H1 (cell line): ENCODE results near the gene RPTOR. TPM values are rescaled to one million over a fixed set of nuclear protein-coding genes. Genes with fewer than 3 reads are reported as not detected.

Experiments
- BACH1 ChIP-seq: IDR thresholded peaks from 2 replicates; pipeline ENCODE4 v1.6.1; 2012; ENCODE audit warnings: low read length, improper control_type of control experiment
- BCL11A ChIP-seq, 2 experiments: IDR thresholded peaks; one replicate each; pipeline ENCODE4 v1.6.1; 2011; ENCODE audit warnings: low read depth in 2 of 2, low read length in 2 of 2, mild to moderate bottlenecking in 2 of 2
- EP300 ChIP-seq, 2 experiments: IDR thresholded peaks; 1 replicate in 1 of 2; 2 replicates in 1 of 2; pipeline ENCODE4 v1.6.1; 2011 to 2012; ENCODE audit warnings: low read depth in 2 of 2, low read length in 2 of 2, mild to moderate bottlenecking in 2 of 2, borderline replicate concordance in 1 of 2, inconsistent platforms in 1 of 2, moderate library complexity in 1 of 2
- NRF1 ChIP-seq: IDR thresholded peaks from 2 replicates; pipeline ENCODE4 v1.6.1; 2011; ENCODE audit warnings: mild to moderate bottlenecking, low read depth, low read length, improper control_type of control experiment
- RBBP5 ChIP-seq: IDR thresholded peaks from 2 replicates; pipeline ENCODE4 v1.7.1; 2012; ENCODE audit warnings: low read depth, mild to moderate bottlenecking, inconsistent platforms, low read length, moderate library complexity, borderline replicate concordance
- RXRA ChIP-seq: IDR thresholded peaks from 2 replicates; pipeline ENCODE4 v1.6.1; 2011; ENCODE audit warnings: low read depth, mild to moderate bottlenecking, low read length, moderate library complexity; ENCODE audit not compliant: insufficient read depth
- SIN3A ChIP-seq, 2 experiments: IDR thresholded peaks in 1 of 2; conservative IDR thresholded peaks in 1 of 2; 2 replicates each; pipeline ENCODE4 v1.6.1; 2011 to 2012; ENCODE audit warnings: low read length in 2 of 2, improper control_type of control experiment in 1 of 2, low read depth in 1 of 2, mild to moderate bottlenecking in 1 of 2
- TEAD4 ChIP-seq: IDR thresholded peaks from 2 replicates; pipeline ENCODE4 v1.6.1; 2012; ENCODE audit warnings: low read depth, low read length, inconsistent platforms, mixed read lengths
- polyA plus RNA-seq, 7 experiments: library from polyadenylated mRNA; depleted of rRNA in 3 of 7; stranded (reverse) in 5 of 7; unstranded in 2 of 7; fragments of >200 nt in 5 of 7; fragments of 200-250 nt in 2 of 7; gene quantifications; 1 replicate in 5 of 7; 2 replicates in 1 of 7; 4 replicates in 1 of 7; pipeline versions ENCODE4 v1.2.1 to v1.2.3, GENCODE V29; 2011 to 2013; ENCODE audit warnings: missing spikeins in 2 of 7, mixed read lengths in 2 of 7
- total RNA-seq: library from RNA; stranded (reverse); fragmentation: NEBNext Ultra II Directional; extraction: Animal tissue kit (Norgen Biotek cat#: 25700); gene quantifications from 2 replicates; pipeline ENCODE4 v1.2.1, GENCODE V29; 2021
- TF ChIP-seq, protein P1 (sequence below): fragments of 300-600 bp; sonication (generic); IDR thresholded peaks from 2 replicates; pipeline ENCODE4 v1.7.1; 2012; ENCODE audit warnings: low read length, moderate library complexity, mild to moderate bottlenecking, inconsistent platforms; ENCODE audit not compliant: insufficient replicate concordance

RPTOR gene
- total and polyA plus RNA-seq, 2 of the 8 experiments (the other 6 are each of a cell fraction or from before 2014, with no cell fraction given): 6.9 to 28.7 TPM

DNA sequence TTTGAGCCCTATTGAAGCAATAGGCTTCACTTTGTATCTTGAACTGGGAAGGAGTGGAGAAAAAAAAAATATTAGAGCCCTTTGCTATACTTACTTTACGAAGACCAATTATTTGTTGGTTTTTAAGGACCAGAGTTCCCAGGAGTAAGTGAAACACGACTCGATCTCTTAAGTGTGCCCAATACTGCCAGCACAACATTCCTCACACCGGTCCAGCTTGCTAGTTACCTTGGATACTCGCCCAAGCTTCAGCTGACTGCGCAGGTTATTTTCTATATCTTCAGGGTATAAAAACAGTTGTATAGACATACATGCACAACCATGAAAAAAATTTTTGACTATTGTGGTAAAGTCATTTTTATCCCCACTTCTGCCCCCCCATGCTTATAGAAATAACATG lies 72.1 kb downstream of the RPTOR start (continued):
- TF ChIP-seq, protein P1, sequence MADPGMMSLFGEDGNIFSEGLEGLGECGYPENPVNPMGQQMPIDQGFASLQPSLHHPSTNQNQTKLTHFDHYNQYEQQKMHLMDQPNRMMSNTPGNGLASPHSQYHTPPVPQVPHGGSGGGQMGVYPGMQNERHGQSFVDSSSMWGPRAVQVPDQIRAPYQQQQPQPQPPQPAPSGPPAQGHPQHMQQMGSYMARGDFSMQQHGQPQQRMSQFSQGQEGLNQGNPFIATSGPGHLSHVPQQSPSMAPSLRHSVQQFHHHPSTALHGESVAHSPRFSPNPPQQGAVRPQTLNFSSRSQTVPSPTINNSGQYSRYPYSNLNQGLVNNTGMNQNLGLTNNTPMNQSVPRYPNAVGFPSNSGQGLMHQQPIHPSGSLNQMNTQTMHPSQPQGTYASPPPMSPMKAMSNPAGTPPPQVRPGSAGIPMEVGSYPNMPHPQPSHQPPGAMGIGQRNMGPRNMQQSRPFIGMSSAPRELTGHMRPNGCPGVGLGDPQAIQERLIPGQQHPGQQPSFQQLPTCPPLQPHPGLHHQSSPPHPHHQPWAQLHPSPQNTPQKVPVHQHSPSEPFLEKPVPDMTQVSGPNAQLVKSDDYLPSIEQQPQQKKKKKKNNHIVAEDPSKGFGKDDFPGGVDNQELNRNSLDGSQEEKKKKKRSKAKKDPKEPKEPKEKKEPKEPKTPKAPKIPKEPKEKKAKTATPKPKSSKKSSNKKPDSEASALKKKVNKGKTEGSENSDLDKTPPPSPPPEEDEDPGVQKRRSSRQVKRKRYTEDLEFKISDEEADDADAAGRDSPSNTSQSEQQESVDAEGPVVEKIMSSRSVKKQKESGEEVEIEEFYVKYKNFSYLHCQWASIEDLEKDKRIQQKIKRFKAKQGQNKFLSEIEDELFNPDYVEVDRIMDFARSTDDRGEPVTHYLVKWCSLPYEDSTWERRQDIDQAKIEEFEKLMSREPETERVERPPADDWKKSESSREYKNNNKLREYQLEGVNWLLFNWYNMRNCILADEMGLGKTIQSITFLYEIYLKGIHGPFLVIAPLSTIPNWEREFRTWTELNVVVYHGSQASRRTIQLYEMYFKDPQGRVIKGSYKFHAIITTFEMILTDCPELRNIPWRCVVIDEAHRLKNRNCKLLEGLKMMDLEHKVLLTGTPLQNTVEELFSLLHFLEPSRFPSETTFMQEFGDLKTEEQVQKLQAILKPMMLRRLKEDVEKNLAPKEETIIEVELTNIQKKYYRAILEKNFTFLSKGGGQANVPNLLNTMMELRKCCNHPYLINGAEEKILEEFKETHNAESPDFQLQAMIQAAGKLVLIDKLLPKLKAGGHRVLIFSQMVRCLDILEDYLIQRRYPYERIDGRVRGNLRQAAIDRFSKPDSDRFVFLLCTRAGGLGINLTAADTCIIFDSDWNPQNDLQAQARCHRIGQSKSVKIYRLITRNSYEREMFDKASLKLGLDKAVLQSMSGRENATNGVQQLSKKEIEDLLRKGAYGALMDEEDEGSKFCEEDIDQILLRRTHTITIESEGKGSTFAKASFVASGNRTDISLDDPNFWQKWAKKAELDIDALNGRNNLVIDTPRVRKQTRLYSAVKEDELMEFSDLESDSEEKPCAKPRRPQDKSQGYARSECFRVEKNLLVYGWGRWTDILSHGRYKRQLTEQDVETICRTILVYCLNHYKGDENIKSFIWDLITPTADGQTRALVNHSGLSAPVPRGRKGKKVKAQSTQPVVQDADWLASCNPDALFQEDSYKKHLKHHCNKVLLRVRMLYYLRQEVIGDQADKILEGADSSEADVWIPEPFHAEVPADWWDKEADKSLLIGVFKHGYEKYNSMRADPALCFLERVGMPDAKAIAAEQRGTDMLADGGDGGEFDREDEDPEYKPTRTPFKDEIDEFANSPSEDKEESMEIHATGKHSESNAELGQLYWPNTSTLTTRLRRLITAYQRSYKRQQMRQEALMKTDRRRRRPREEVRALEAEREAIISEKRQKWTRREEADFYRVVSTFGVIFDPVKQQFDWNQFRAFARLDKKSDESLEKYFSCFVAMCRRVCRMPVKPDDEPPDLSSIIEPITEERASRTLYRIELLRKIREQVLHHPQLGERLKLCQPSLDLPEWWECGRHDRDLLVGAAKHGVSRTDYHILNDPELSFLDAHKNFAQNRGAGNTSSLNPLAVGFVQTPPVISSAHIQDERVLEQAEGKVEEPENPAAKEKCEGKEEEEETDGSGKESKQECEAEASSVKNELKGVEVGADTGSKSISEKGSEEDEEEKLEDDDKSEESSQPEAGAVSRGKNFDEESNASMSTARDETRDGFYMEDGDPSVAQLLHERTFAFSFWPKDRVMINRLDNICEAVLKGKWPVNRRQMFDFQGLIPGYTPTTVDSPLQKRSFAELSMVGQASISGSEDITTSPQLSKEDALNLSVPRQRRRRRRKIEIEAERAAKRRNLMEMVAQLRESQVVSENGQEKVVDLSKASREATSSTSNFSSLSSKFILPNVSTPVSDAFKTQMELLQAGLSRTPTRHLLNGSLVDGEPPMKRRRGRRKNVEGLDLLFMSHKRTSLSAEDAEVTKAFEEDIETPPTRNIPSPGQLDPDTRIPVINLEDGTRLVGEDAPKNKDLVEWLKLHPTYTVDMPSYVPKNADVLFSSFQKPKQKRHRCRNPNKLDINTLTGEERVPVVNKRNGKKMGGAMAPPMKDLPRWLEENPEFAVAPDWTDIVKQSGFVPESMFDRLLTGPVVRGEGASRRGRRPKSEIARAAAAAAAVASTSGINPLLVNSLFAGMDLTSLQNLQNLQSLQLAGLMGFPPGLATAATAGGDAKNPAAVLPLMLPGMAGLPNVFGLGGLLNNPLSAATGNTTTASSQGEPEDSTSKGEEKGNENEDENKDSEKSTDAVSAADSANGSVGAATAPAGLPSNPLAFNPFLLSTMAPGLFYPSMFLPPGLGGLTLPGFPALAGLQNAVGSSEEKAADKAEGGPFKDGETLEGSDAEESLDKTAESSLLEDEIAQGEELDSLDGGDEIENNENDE: no peak
- TF ChIP-seq EP300 (IDR thresholded peaks at IDR 0.05; ENCODE audit: borderline replicate concordance in 1 of 2, low read depth in 2 of 2, low read length in 2 of 2) (no peak), BACH1 (no peak), BCL11A (IDR thresholded peaks at IDR 0.05; ENCODE audit: low read depth in 2 of 2, low read length in 2 of 2) (no peak), NRF1 (no peak), RXRA (no peak), RBBP5 (no peak), SIN3A (conservative IDR thresholded peaks at IDR 0.05 in 1 of 2, IDR thresholded peaks at IDR 0.05 in 1 of 2; ENCODE audit: low read depth in 1 of 2, low read length in 2 of 2) (no peak), TEAD4 (no peak)
